Heart left ventricle (tissue), 16 donors: ENCODE data around the gene KIAA1671. TPM values are rescaled to one million over a fixed set of nuclear protein-coding genes. Genes with fewer than 3 reads are reported as not detected.

ENCODE experiments used
- ATAC-seq, 4 donors: fragments of 200-7000 bp; cut with Tn5 transposase; one replicate each; pipeline ENCODE4 v1.9.1; 2020 to 2022; ENCODE audit warnings: moderate library complexity in 4 of 4, mild to moderate bottlenecking in 3 of 4, moderate number of reproducible peaks in 1 of 4
- DNase-seq, 5 donors: peaks; one replicate each; pipeline ENCODE4 v3.0.0-alpha.2; 2020
- H3K27ac ChIP-seq, 12 donors: fragments of 200-600 bp; sonication (generic) in 4 of 12; one replicate each; pipeline versions ENCODE4 v1.5.0 to v1.8.0; 2016 to 2022; ENCODE audit warnings: mild to moderate bottlenecking in 2 of 12
- H3K27me3 ChIP-seq, 9 donors: fragments of 200-600 bp; sonication (generic) in 2 of 9; one replicate each; pipeline versions ENCODE4 v1.5.1 to v1.8.0; 2016 to 2022; ENCODE audit warnings: mild to moderate bottlenecking in 3 of 9
- H3K36me3 ChIP-seq, 9 donors: fragments of 200-600 bp; sonication (generic) in 2 of 9; one replicate each; pipeline versions ENCODE4 v1.5.0 to v1.8.0; 2018 to 2022; ENCODE audit warnings: mild to moderate bottlenecking in 2 of 9
- H3K4me1 ChIP-seq, 12 donors: fragments of 200-600 bp; sonication (generic) in 4 of 12; one replicate each; pipeline versions ENCODE4 v1.5.0 to v1.8.0; 2016 to 2022; ENCODE audit warnings: mild to moderate bottlenecking in 3 of 12
- H3K4me3 ChIP-seq, 12 donors: fragments of 200-600 bp; sonication (generic) in 4 of 12; one replicate each; pipeline versions ENCODE4 v1.5.0 to v1.8.0; 2017 to 2022; ENCODE audit warnings: mild to moderate bottlenecking in 9 of 12, moderate library complexity in 4 of 12
- H3K9me3 ChIP-seq, 12 donors: fragments of 200-600 bp; sonication (generic) in 4 of 12; one replicate each; pipeline versions ENCODE4 v1.5.0 to v1.8.0; 2016 to 2022; ENCODE audit warnings: mild to moderate bottlenecking in 1 of 12
- CTCF ChIP-seq, 12 donors: fragments of 200-600 bp; sonication (generic) in 4 of 12; IDR thresholded peaks; one replicate each; pipeline versions ENCODE4 v1.5.0 to v1.8.0; 2018 to 2022; ENCODE audit warnings: antibody characterized with exemption in 12 of 12, mild to moderate bottlenecking in 5 of 12
- POLR2A ChIP-seq, 2 donors: fragments of 450-650 bp; IDR thresholded peaks; one replicate each; pipeline ENCODE4 v1.6.1; 2017; ENCODE audit warnings: antibody characterized with exemption in 2 of 2, mild to moderate bottlenecking in 2 of 2, moderate library complexity in 2 of 2
- WGBS, 4 donors: extraction: QIAGEN DNeasy Blood & Tissue Kit in 2 of 4; methylation state at CpG; one replicate each; pipeline versions ENCODE4 v1.1.5 to v1.1.7; 2013 to 2018; 5-methylcytosine and 5-hydroxymethylcytosine counted together
- intact Hi-C, 10 donors: fragments of 100-400 bp; cut with DNase I; formaldehyde crosslinking; loops; one replicate each; pipeline versions ENCODE4 v1.11.1 to v1.14.2; 2022
- polyA plus RNA-seq, 2 donors: library from polyadenylated mRNA; stranded (reverse); fragments of 200-250 nt; gene quantifications; one replicate each; pipeline ENCODE4 v1.2.3, GENCODE V29; 2013
- total RNA-seq, 9 donors: library from RNA; depleted of rRNA in 2 of 9; stranded (reverse); fragments of >200 nt in 2 of 9; fragmentation: NEBNext Ultra II Directional in 3 of 9; extraction: Animal tissue kit (Norgen Biotek cat#: 25700) in 3 of 9; gene quantifications; one replicate each; pipeline versions ENCODE4 v1.1.0 to v1.2.4, GENCODE V29; 2016 to 2023
- donor health status: ischemic (EF 13 %, LVEDD 7.1; RV severe dilation, severe dysfunction).
- donor health status: healthy with polysubstance abuse.
- donor health status: DM: no; HTN: yes; CAD: no.
- donor health status: DM: no; HTN: no; CAD: no.
- donor health status: ischemic (EF 25% LVEDD 6.9; RV normal size, moderate dysfunction).
- donor health status: ischemic (EF 25% LVEDD 5.7; RV mildly dilated, moderate dysfunction).
- donor health status: healthy.
- donor health status: DM: yes; HTN: yes; CAD: no.
- donor health status: ischemic (EF 35%, LVEDD 5.7; RV mildly dilated, moderate dysfunction).
- donor health status: nonischemic (EF 11% LVEDD 7.7; RV severe dilation, severe dysfunction).
- donor health status: DM: yes; HTN: yes; CAD: no.
- donor health status: PGD.
- donor health status: ischemic (EF 29% LVEDD 5.4; RV normal size, mild dysfunction).
- donor health status: nonischemic (EF 23%, LVEDD 6.1; RV moderate dilation, normal function).

The KIAA1671 gene
- total and polyA plus RNA-seq, 11 donors = 4.5 to 22.1 (median 13.2) TPM

- Histone ChIP-seq H3K4me1 (peaks cover 0 to 27% (median under 1%) of the 10 kb centered on the region in 12 donors), H3K27ac (peak overlapping the region in 2 of 12 donors; percentile 2 to 32)
- WGBS, 4 donors = 86 to 91% (median 88%) methylated on average over 3 of the region's 3 CpGs
Observed at GRCh38 chr22:25077964-25078363, 125.4 kb downstream of the KIAA1671 start.

GRCh38 chr22:25078591-25078990 is 126.1 kb downstream of the KIAA1671 start:
- Histone ChIP-seq H3K27me3 (no peaks in the 10 kb centered on the region), H3K9me3 (no peaks in the 10 kb centered on the region), H3K4me3 (no peak overlapping the region), H3K27ac (peak overlapping the region in 2 of 12 donors; percentile 2 to 32), H3K36me3 (no peaks in the 10 kb centered on the region), H3K4me1 (peaks cover 0 to 33% (median 3%) of the 10 kb centered on the region in 12 donors)
- no peak for DNase-seq
- intact Hi-C loops = no loop called here
- 86 to 93% (median 91%) methylated on average over 6 of the region's 6 CpGs for WGBS, 4 donors
- ATAC-seq = no peak
- TF ChIP-seq CTCF (IDR thresholded peaks at IDR 0.05) = no peak
- TF ChIP-seq POLR2A (IDR thresholded peaks at IDR 0.05) = no peak

More at GRCh38 chr22:25077964-25078363, 125.4 kb downstream of the KIAA1671 start:
- ATAC-seq (no peak), DNase-seq (no peak)
- no peak for TF ChIP-seq POLR2A (IDR thresholded peaks at IDR 0.05)
- TF ChIP-seq CTCF (IDR thresholded peaks at IDR 0.05) = no peak
- intact Hi-C loops = no loop called here
- Histone ChIP-seq H3K36me3 (no peaks in the 10 kb centered on the region), H3K4me3 (no peak overlapping the region), H3K9me3 (no peaks in the 10 kb centered on the region), H3K27me3 (no peaks in the 10 kb centered on the region)

GRCh38 chr22:25080855-25081254 is 128.3 kb downstream of the KIAA1671 start:
- intact Hi-C loops = loop anchor here in 9 of 10 donors (1.0 to 10.0 kb wide), 5 partner anchors 91 to 254 kb away; no protein-coding TSS in a partner anchor
- no peak overlapping the region for H3K27ac ChIP-seq
- WGBS, 4 donors = 59 to 76% (median 74%) methylated on average over 3 of the region's 3 CpGs

GRCh38 chr22:25081409-25081824 is 128.9 kb downstream of the KIAA1671 start:
- 18 to 45% (median 34%) methylated on average over 3 of the region's 3 CpGs for WGBS, 4 donors
- TF ChIP-seq POLR2A (IDR thresholded peaks at IDR 0.05) (no peak), CTCF (IDR thresholded peaks at IDR 0.05) (peak; percentile 29 to 62 (median 52))
- Histone ChIP-seq H3K4me3 (no peak overlapping the region), H3K27ac (no peak overlapping the region), H3K27me3 (no peaks in the 10 kb centered on the region), H3K9me3 (peaks cover 0 to 4% (median 0%) of the 10 kb centered on the region in 12 donors), H3K36me3 (no peaks in the 10 kb centered on the region), H3K4me1 (peaks cover 0 to 41% (median 11%) of the 10 kb centered on the region in 12 donors)
- intact Hi-C loops = loop anchor here in 9 of 10 donors (1.0 to 10.0 kb wide), 5 partner anchors 91 to 253 kb away; no protein-coding TSS in a partner anchor
- peak in 3 of 4 donors; percentile 11 to 41 (median 37) for ATAC-seq
- DNase-seq = no peak

More at GRCh38 chr22:25080855-25081254, 128.3 kb downstream of the KIAA1671 start:
- Histone ChIP-seq H3K9me3 (peaks cover 0 to 4% (median 0%) of the 10 kb centered on the region in 12 donors), H3K27me3 (no peaks in the 10 kb centered on the region), H3K4me1 (peaks cover 0 to 40% (median 8%) of the 10 kb centered on the region in 12 donors), H3K36me3 (no peaks in the 10 kb centered on the region), H3K4me3 (no peak overlapping the region)
- no peak for TF ChIP-seq CTCF (IDR thresholded peaks at IDR 0.05)
- no peak for TF ChIP-seq POLR2A (IDR thresholded peaks at IDR 0.05)
- ATAC-seq (no peak), DNase-seq (no peak)
